ENCODE measurements around the gene OR2AE1.
"Not testable (repeated sequence)": the region's sequence is repeated elsewhere in the genome, so short reads cannot be mapped to it uniquely, and the experiment has no call there.

OR2AE1 gene
- total RNA-seq: 0.13 to 0.54 reads per million in 2 experiments

- DNase-seq (ENCODE audit: low read depth): no peak
Observed at GRCh38 chr7:99876933-99877332, at the start of gene OR2AE1. Gene OR2AE1, minus strand, starts transcription at chr7:99877033. Its CDS starts 0 bp downstream, at chr7:99877033.

GRCh38 chr7:99926321-99926720 lies 49.5 kb upstream of the OR2AE1 start:
- no peak for DNase-seq (ENCODE audit: low read depth)

- DNase-seq (ENCODE audit: low read depth): no peak
Observed at GRCh38 chr7:99923200-99923599, 46.4 kb upstream of the OR2AE1 start.

DNA sequence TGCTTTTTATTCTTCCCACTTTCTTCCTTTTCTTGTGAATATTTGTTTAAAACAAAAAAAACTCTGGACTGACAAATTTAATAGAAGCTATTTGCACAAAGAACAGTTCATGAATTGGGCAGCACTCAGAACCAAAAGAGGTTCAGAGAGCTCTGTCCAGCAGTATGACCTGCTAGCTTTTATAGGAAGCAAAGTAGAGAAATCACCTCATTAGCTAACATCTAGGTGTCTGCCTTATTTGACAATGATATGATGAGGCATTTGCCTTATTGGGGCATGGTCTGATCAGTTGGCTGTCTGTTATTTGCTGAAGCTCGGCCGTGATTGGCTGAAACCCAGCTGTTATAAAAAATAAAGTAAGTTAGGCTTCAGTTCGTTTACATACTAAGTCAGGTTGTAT lies 43.3 kb upstream of the OR2AE1 start:
- DNase-seq (ENCODE audit: low read depth): no peak

- DNase-seq (ENCODE audit: low read depth): no peak
Observed at GRCh38 chr7:99919814-99920112, 42.9 kb upstream of the OR2AE1 start.

DNA sequence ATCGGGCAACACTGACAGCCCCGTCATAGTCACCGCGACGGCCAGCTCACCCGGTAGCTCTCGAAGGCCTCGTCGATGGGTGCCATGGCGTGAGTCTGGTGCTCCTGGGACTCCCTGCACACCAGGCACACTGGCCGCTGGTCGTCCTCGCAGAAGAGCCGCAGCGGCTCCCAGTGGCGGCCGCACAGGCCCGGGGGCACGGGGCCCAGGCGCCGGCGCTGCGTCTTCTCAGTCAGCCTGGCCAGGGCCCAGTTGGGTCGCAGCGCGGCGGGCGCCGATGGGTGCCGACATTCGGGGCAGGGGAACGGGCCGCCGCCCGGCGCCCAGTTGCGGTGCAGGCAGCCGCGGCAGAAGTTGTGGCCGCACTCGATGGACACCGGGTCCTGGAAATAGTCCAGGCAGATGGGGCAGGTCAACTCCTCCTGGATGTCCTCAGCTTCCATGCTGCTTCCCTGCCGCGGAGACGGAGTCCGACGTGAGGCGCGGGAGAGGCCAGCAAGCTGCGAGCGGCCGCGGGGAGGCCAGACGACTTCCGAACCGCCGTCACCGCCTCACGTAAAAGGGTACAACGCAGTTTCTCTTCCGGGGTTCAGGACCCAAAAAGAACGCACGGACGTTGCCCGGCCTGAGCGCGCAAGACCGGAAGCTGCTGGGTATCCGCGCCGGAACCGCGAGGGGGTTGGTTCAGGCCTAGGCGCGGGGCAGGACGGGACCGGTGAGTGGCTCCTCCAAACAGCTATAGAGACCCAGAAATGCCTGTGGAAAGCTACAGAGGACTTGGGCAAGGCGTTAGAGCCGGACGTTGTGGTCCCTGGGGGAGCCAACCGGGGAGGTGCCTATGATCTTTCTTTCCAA lies 42.4 kb upstream of the OR2AE1 start, which contains the start of gene TRIM4:
TSS of gene TRIM4 (minus strand) at position 572 of the 855 bp plus-strand sequence. CDS start at position 443, 129 bp downstream.
- peak; percentile 78 for DNase-seq (ENCODE audit: low read depth)

- no peak for DNase-seq (ENCODE audit: low read depth)
Observed at GRCh38 chr7:99910976-99911375, 34.1 kb upstream of the OR2AE1 start.

- no peak for DNase-seq (ENCODE audit: low read depth)
Observed at GRCh38 chr7:99901581-99901980, 24.7 kb upstream of the OR2AE1 start.

DNA sequence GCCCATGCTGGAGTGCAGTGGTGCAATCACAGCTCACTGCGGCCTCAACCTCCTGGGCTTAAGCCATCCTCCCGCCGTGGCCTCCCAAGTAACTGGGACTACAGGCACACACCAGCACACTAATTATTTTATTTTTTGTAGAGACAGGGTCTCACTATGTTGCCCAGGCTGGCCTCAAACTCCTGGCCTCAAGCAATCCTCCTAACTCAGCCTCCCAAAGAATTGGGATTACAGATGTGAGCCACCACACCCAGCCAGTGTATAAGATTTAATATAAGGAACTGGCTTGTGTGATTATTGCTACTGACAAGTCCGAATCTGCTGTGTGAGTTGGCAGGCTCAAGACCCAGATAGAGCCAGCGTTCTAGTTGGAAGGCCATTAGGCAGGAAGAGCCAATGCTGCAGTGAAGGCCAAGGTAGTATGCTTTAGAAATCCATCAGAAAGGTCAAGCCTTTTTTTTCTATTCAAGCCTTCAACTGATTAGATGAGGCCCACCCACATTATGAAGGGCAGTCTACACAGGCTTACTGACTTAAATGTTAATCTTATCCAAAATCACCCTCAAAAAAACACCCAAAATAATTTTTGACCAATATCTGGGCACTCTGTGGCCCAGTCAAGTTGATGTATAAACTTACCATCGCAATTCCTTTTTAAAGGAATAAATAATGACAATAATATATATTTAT lies 23.1 kb upstream of the OR2AE1 start:
- no peak for DNase-seq (ENCODE audit: low read depth)

DNA sequence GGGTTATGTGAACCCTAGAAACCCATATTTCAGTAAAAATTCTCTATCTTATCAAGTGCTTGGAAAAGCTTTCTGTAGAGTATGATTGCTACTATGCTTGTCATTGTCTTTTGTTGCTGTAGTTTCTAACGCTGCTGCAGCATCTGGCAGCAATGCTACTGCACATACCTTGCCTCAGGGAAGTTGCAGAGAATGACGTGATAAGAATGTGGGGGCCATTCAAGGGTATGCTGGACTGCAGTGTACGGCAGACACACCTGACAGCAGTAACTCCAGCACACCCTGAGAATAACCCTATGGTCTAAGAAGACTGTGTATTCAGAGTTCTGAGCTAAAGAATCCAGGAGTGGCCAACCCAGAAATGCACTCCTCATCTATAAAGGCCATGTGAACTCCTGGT lies 22.0 kb upstream of the OR2AE1 start:
- DNase-seq (ENCODE audit: low read depth): no peak

- no peak for DNase-seq (ENCODE audit: low read depth)
Observed at GRCh38 chr7:99898023-99898357, 21.2 kb upstream of the OR2AE1 start.

DNA sequence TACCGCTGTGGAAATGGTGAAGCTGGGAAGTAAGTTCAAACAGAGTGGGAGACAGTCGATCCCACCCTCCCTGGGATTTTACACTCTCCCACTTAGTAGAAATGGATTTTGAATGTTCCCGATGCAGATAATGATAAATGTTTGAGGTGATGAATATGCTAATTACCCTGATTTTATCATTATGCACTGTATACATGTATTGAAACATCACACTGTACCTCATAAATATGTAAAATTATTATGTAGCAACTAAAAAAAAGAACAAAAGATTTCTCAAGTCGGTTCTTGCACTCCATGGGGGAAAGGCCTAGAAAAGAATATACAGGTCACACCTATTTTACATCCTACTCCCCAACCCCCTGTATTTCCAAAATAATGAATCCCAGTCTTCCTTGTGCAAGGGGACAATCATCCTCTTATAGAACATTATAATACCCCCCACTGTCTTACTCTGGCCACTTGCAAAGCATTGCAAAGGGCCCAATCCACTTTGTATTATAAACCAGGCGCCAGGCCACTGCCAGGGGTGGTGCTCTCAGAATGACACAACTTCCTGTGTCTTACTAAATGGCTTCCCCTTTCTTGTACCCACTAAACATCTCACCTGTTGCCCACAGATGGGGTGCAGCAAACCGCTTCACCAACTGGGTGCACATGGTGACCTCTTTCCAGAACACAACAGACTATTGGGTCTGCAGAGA lies 20.6 kb upstream of the OR2AE1 start:
- DNase-seq (ENCODE audit: low read depth): no peak

- DNase-seq (ENCODE audit: low read depth): no peak
Observed at GRCh38 chr7:99894738-99895137, 17.9 kb upstream of the OR2AE1 start.

GRCh38 chr7:99893280-99893679 lies 16.4 kb upstream of the OR2AE1 start:
- no peak for DNase-seq (ENCODE audit: low read depth)

DNA sequence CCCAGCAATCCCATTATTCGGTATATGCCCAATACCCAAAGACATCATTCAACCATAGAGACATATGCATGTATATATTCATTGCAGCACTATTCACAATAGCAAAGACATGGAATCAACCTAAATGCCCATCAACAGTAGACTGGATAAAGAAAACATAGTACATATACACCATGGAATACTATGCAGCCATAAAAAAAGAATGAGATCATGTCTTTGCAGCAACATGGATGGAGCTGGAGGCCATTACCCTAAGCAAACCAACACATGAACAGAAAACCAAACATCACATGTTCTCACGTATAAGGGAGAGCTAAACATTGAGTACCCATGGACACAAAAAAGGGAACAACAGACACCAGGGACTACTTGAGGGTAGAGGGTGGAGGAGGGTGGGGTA lies 13.5 kb upstream of the OR2AE1 start:
- DNase-seq (ENCODE audit: low read depth): not testable (repeated sequence)

- not testable (repeated sequence) for DNase-seq (ENCODE audit: low read depth)
Observed at GRCh38 chr7:99888366-99888765, 11.5 kb upstream of the OR2AE1 start.

DNA sequence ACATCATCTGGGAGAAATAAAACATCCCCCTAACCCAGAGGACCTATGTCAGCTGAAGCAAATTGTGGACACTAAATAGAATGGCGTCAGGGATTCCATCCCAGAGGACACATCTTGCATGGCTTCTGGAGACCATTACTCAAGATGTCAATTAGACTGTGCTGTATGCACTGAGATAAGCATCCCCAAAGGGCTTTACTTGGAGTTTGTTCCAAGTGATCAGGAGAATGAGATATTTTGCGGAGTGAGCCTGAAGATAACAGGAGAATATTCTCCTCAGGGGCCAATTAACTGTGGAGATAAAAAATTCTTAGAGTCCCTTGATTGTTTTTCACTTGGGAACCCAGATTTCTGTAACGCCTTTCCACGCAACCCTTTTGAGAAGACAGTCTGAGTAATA lies 4.5 kb upstream of the OR2AE1 start:
- DNase-seq (ENCODE audit: low read depth): no peak

DNA sequence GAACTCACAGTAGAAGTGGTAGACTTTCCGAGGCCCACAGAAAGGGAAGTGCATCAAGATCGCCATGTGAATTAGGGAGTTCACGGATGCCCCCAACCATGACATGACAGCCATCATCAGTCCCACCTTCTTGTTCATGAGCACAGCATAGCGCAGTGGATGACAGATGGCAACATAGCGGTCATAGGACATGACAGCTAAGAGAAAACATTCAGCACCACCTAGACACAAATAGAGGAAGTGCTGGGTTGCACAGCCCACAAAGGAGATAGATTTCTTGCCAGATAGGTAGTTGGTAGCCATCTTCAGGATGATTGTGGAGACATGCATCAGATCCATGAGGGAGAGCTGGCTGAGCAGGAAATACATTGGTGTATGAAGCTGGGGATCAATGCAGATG lies 342 bp downstream of the OR2AE1 start:
- DNase-seq (ENCODE audit: low read depth): no peak

DNA sequence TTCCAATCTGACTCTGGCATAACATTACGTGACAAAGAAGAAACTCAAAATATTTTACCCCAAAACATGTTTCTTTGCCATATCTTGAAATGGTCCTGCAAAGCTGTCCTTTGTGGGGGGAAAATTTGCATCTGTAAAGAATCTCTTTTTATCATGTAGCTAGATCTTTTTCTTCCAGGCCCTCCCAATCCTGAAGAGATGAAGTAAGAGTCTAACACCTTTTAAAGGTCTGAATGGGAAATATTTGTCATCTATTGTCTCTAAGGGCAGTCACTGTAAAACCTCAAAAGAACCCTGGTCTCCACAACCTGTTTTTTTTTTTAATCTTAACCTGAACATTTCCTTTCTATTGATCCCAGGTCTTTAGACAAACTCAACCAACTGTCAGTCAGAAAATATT lies 8.6 kb downstream of the OR2AE1 start:
- DNase-seq (ENCODE audit: low read depth): no peak

- DNase-seq (ENCODE audit: low read depth): not testable (repeated sequence)
Observed at GRCh38 chr7:99867477-99867876, 9.4 kb downstream of the OR2AE1 start.

- DNase-seq (ENCODE audit: low read depth): no peak
Observed at GRCh38 chr7:99863847-99864440, 12.9 kb downstream of the OR2AE1 start.
